PFSK-1 (cell line): Measurements from ENCODE around the gene KAT8.

Experiments
- POLR2AphosphoS5 ChIP-seq: IDR thresholded peaks from 2 replicates; pipeline ENCODE4 v1.6.1; 2012; ENCODE audit warnings: low read depth, mild to moderate bottlenecking, control low read depth, low read length, moderate library complexity
- REST ChIP-seq, 2 experiments: IDR thresholded peaks; 2 replicates each; pipeline versions ENCODE4 v1.6.1 to v1.8.0; 2011 to 2012; ENCODE audit warnings: low read depth in 2 of 2, low read length in 2 of 2, control low read depth in 1 of 2, inconsistent platforms in 1 of 2, mild to moderate bottlenecking in 1 of 2, moderate library complexity in 1 of 2; ENCODE audit not compliant: insufficient read depth in 1 of 2

GRCh38 chr16:31094088-31094423 lies 23.4 kb upstream of the KAT8 start:
- TF ChIP-seq POLR2AphosphoS5 (no peak), REST (IDR thresholded peaks at IDR 0.05; ENCODE audit: insufficient read depth in 1 of 2, low read depth in 2 of 2, low read length in 2 of 2) (no peak)
